Transverse colon (tissue), 4 donors: Measurements from ENCODE around the gene AOPEP.

Experiments
- CTCF ChIP-seq, 5 experiments: fragments of 200-600 bp in 3 of 5; fragments of 450-650 bp in 2 of 5; sonication (generic) in 3 of 5; IDR thresholded peaks; 1 replicate in 2 of 5; 2 replicates in 3 of 5; pipeline ENCODE4 v1.5.1; 2016 to 2017; ENCODE audit warnings: antibody characterized with exemption in 5 of 5, inconsistent platforms in 3 of 5, mild to moderate bottlenecking in 2 of 5, moderate library complexity in 1 of 5
- POLR2AphosphoS5 ChIP-seq, 3 donors: sonication (generic); formaldehyde crosslinking; IDR thresholded peaks; one replicate each; pipeline ENCODE4 v1.6.1; 2016; ENCODE audit warnings: antibody characterized with exemption in 3 of 3

- TF ChIP-seq POLR2AphosphoS5 (IDR thresholded peaks at IDR 0.05): no peak
- no peak for TF ChIP-seq CTCF (IDR thresholded peaks at IDR 0.05)
Observed at GRCh38 chr9:95132366-95133324, 406.1 kb downstream of the AOPEP start.
